HG03342 (cell line): Measurements from ENCODE around the gene PRDM12.

Experiments
- ATAC-seq: cut with Tn5 transposase; IDR thresholded peaks from one replicate; pipeline ENCODE4 v1.9.1; 2021; ENCODE audit warnings: mild to moderate bottlenecking, moderate library complexity; ENCODE audit not compliant: unreplicated experiment

PRDM12 gene

DNA sequence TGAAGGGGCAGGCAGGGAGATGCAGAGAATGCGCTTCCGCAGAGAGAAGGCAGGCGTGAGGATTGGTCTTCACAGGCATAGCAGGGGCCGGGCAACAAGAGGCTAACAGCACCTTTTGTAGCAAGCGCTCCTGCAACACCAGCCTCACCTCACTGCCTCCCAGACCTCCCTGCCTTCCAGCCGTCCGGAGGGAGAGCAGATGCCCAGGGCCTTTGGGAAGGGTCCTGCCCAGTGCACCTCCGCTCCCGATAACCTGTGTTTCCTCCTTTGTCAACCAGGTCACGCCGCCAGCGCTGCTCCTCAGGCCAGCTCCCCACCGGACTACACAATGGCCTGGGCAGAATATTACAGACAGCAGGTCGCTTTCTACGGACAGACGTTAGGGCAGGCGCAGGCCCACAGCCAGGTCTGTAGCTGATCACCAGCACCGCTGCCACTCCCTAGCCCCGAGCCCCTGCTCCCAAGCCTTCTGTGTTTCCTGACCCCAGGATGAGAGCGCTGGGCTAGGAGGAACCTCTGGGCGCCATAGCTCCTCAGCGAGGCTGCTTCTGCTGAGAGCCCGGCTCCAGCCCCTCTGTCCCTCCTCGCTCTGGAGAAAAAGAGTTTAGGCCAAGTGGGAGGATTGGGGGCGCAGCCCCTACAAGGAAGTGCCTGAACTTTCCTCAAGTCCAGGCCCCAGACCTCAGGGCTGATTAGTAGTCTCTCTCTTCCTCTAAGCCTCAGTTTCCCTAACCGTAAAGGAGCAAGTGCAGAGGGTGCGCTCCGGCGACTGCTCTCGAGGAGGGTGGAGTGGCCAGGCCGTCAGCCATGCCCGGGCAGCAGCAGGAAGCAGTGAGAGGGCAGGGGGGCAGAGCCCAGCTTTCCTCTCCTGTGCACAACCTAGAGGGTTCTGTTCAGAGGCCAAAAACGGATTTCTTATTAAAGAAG is 28.4 kb upstream of the PRDM12 start:
- no peak for ATAC-seq

DNA sequence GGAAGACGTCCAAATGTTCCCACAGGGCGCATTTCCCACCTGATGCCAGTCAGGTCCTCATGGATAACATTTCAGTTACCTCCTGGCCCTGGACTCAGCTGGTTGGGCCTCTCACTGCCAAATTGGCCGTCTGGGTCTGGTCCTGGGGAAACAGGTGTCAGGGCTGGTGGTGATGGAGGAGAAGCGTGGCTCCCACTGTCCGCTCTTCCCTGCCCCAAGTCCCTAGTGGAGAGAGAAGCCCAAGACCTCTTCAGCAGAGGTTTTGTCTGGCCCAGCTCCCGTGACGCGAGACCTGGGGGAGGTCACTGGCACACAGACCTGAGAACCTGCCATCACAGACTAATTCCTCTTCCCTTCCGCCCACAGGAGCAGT is 27.8 kb upstream of the PRDM12 start:
- no peak for ATAC-seq

DNA sequence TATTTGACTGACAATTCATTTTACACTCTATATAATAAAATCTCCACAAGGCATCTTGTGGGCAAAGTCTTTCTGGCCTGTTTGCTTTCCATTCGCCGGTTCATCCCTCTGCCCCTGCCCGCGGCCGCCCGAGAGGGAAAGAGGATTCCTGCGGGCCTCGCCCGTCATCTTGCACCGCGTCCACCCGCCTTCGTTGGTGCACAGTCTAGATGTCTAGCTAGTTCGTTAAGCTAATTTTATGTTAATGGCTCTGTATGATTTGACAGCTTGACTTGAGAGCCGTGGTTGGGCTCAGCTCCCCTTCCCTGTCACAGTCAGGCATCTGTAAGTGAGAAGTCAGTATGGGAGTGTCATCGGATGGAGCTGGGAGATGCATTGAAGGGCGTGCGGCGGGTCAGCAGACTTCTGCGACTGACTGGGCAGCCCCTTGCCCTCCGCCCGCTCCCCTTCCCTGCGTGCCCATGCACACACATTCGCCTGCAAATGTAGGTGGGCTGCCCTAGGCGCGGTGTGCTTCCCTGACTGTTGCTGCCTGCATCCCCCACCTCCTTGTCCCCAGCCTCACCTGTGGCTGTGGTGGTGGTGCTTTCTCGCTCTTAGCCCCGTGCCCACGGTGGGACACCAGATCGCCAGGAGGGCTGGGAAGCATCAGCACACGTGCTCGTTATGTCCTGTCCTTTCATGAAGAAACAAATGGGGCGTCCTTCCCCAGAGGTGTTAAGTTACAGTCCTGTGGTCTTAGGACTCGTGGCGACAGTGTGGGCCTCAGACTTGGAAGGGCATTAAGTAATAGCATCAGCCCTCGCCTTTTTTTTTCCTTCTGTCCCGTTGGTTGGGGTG is 25.9 kb upstream of the PRDM12 start:
- no peak for ATAC-seq

DNA sequence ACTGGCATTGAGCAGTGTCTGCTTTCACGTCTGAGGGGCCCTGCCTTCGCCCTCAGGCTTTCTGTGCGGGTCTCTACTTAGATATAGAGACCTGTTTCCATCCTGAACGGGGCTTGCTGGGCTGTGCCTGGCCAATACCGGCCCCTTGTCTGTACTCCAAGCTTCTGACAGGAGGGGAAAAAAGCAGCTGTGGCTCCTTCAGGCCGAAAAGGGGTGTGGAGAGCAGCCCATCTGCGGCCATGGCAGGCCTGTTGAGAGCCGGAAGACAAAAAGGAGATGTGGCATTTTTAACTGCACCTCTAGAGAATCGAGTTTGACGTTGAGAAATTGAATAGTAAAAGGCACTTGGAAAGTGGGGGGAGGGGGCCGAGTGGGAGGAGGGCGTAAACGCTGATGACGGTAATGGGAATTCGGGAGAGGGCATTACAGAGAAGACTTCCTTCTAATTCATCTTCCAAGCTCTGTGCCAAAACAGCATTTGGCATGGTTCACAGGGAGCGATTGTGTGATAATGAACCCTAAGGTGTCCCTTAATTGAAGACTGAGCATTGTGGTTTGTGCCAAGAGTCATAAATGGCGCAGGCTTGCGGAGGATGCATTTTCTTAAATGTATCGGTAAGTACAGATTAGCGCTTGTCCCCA is 25.1 kb upstream of the PRDM12 start:
- ATAC-seq = no peak

DNA sequence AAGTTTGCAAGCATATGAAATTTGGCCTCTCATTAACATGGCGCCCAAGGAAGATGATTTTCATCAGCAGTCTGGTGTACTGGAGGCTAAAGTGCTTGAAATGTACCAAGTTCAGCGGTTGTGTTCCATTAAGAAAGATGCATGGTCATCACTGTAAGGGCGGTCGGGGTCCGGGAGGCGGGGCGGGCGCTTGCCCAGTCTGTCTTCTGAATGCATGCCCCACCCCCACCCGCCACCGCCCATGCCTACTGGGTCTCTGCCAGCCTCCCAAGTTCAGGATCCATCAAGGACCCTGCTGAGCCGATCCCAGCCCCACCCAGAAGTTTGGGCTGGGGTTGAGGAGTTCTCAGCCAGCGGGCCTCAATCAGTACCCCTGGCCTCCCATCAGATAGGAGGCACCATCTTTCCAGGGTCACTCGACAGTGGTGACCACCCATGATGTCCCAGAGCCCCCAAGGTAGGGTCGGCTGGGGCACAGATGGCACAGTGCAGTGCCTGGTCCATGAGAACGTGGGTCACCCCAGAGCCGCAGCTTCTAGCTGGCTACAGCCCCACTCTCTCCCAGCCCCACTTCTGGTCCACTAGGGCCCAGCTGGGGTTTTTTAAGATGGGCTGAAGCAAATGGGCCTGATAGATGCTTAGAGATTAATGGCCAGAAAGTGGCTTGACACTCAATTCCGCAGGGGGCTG is 24.4 kb upstream of the PRDM12 start:
- ATAC-seq = no peak

DNA sequence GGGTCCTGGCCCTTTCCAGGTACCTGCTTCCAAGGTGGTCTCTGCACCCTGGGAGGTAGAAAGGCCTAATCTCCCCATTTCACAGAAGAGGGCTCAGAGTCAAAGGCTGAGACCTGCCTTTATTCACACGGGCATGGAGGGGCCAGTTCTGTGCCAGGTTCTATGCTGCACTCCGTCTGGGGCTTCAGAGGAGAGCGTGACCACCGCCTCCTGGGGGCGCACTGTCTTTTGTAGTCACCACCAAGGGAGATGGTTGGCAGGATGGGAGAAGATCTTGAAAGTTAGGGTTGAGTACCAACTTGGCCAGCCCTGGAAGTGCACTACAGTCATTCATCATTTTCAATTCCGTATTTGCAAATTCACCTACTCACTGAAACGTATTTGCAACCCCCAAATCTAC is 23.7 kb upstream of the PRDM12 start:
- no peak for ATAC-seq

DNA sequence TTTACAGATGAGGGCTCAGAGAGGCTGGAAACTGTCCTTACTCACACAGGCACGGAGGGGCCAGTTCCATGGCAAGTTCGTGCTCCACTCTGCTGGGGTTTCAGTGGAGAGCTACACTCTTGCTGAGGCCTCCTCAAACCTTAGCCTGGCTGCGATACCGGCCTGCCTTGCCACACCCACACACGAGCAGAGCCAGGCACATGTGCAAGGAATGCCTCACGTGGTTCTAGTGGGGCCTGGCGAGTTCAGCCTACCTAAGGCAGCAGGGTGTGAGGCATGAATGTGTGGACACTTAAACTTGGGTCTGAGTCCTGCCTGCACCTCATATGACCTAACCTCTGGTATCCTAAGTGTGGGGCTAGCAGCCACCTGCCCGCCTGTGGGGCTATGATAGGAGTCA is 21.5 kb upstream of the PRDM12 start:
- ATAC-seq = no peak

DNA sequence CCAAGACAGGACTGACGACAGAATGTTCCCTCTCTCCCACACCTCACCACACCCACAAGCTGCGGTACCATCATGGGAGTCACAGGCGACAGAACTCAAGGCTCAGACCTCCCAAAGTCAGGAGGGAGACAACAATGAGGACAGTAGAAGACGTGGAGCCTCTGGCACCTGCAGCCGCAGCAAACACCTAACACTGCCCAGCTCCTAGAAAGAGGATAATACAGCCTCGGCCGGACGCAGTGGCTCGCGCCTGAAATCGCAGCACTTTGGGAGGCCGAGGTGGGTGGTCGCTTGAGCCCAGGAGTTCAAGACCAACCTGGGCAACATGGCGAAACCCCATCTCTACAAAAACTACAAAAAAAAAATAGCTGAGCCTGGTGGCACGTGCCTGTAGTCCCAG is 13.2 kb upstream of the PRDM12 start:
- ATAC-seq = no peak

DNA sequence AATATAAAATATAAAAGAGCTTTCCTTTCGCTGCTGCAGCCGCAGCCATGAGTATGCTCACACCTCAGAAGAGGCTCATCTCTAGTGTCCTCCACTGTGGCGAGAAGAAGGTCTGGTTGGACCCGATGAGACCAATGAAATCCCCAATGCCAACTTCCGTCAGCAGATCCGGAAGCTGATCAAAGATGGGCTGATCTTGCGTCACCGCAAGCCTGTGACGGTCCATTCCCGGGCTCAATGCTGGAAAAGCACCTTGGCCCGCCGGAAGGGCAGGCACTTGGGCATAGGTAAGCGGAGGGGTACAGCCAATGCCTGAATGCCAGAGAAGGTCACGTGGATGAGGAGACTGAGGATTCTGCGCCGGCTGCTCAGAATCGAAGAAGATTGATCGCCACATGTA is 12.6 kb upstream of the PRDM12 start:
- no peak for ATAC-seq

DNA sequence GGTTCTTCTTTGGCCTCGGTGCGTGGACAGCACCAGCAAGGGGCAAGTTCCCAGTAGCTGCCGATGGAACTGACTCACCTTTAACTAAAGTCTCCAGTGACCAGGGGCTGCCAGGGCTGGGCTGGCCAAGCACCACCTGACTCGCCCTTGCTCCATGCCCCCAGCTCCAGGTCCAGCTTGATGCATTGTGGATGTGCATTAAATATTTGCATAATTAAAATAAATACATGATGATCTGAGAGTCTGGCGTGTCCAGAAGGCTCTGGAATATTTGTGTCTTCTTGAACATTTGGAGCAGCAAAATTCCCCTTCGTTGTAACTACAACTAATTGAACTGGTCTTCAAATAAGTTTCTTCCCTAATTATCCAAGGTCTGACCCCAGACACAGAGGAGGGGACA is 9.5 kb upstream of the PRDM12 start:
- no peak for ATAC-seq

DNA sequence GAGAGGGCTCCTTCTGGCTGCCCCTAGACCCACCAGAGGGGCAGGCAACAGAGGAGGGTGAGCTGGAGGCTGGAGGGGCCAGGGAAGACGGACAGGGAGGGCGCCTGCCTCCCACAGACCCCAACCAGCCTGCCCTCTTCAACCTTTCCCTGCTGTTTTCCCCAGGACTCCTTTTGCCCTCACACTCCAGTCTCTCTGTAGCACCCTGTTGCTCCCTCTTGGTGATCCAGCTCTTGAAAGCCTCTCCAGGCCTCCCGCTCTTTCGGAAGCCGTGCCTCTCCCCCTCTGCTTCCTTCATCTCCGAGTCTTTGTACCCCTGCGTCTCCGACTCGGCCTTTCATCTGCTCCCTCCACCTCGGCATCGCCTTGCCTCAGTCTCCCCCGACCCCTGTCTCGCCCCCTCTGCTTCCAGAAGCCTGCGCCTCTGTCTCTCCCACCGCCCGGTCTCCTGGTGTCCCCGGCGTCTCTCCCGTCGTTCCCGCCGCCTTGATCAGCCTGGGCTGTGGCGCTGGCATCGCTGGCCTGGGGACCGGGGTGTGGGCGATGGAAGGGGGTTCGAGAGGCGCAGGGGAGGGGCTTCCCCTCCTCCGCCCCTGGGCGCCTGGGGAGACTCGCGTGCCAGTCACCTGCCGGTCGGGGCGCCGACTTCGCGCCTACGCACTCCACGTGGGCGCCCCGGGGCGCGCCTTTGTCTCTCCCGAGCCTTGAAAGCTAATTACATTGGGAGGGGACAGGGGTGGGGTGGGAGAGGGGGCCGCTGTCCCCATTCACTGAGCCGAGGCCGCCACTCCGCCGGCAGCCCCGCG is 5.3 kb upstream of the PRDM12 start:
- ATAC-seq = no peak

DNA sequence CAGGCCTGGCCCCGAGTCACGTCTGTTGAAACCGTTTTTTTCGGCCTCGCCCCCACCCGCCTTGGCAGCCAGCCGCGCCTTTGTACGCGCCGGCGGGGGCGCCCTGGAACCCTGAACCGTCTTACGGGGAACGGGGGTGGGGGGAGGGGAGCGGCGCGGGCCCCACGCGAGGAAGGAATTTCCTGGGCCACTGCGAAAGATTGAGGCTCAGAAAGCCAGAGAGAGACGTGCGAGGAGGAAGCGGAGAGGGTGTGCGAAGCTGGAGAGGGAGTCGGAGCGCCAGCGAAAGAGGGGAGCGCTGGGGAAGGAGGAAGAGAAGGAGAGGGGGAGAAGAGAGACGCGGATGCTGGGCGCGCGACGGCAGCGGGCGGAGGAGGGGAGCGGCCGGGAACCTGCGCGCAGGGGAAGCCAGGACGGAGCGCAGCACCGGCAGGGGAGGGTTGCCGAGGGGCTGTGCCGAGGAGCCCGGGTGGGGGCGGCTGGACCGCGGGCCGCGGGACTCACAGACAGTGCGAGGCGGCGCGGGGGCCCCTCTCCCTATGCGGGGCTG is 4.6 kb upstream of the PRDM12 start:
- no peak for ATAC-seq

DNA sequence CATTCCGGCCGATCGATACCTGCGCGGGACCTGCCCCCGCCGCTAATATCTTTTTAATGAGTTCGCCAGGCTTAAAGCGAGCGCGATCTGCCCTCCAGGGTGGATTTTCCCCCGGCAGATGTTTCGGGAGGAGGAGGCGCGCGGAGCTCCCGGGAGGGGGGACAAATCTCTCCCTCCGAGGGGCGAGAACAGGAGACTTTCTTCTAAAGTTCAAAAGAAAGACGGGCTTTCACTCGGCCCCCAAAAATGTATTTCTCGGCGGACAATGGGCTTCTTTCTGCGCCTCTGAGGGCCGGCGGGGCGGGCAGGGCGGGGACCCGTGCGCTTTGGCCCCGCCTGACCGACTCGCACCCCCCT is 4.1 kb upstream of the PRDM12 start:
- ATAC-seq = no peak

DNA sequence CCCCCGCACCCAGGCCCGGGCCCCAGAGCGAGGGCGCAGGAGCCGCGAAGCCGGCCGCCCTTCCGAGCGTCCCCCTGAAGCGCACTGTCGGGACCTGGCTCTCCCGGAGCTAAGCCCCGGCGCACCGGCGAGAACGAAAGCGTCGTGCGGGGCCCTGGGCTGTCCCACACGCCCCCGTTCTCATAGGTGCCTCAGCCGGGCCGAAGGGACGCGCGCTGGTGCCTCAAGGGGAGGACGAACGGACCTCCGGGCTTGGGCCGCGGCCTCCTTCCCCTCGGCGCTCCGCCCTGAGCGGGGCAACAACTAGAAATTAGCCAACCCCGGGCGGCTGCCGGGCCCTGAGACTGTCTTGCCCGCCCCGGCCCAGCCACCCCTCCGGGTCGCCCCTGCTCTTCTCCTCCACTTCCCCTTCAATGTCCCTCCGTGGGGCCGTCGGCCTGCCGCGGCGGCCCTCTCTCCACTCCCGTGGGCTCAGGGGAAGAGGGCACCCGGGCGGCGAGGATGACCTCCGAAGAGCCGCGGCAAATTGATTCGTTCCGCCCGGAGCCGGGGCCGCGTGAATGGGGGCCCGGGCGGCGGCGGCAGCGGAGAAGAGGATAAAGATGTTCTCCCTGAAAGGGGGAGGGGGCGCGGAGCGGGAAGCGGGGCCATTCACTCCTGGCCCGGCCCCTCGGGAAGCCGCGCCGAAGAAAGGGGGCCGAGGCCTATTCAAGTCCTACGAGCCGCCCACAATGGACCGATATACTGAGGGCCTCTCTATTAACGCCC is 3.5 kb upstream of the PRDM12 start:
- ATAC-seq = no peak

DNA sequence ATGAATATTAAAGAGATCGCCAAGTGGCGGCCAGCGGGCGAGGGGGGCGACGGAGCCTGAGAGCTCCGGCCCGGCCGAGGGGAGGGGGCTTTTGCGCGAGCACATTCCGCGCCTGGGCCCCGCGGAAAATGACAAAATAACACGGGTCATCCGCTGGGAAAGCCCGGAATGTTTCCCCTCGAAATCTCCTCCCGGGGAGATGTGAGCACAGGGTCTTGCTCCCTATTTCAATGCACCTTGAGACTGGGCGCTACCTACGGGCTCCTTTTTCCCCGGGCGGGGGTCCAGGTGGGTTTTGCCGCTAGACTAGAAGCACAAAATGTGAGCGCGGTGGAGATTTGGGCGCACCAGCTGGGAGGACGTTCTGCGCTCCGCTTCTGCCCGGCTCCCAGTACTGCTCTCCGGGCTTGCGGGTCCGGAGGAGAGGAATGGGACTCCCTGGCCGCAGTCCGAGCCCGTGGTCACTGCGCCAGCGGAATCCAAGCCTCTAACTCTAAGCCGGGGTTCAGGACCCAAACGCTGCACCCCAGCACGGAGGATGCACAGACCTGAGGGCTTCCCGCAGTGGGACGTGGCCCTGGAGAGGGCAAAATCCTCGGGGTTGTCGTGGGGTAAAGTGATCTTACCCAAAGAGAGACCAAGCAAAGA is 2.8 kb upstream of the PRDM12 start:
- no peak for ATAC-seq

DNA sequence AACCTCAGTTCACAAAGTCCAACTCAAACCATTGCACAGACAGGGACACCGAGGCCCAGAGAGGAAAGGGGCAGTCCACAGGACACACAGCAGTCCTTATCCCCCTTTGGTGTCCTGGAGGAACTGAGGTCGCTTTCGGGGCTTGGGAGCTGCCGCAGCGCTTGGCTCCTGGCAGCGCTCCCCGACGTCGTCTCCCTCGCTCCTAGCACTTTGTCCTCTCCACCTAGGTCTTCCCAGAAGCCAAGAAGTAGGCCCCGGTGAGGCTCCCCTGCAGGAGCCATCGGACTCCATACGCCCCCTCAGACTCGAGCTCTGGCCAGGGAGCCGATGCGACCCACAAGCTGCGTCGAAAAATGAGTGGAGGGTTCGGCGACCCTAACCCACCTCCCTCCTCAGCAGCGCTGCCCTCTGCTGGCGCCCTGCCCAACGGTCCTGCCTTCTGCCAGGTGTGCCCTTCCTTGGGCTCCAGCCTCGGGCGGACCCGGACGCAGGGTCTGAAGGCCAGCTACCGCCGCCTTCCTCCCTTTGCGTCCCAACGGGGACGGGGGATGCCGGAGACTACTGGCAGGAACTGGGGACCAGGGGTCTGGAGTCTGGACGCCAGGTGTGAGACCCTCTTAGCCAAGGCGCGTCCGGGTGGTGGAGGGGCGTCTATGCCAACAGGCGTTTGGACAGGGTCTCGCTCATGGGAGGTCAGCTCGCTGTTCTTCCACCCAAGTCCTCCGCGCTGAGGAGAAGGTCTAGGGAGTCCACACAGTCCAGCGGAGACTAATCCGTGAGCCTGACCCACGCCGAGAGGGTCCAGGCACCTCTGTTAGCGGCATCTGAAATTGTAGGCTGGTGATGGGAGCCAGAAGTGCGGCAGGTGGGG is 2.1 kb upstream of the PRDM12 start:
- no peak for ATAC-seq

DNA sequence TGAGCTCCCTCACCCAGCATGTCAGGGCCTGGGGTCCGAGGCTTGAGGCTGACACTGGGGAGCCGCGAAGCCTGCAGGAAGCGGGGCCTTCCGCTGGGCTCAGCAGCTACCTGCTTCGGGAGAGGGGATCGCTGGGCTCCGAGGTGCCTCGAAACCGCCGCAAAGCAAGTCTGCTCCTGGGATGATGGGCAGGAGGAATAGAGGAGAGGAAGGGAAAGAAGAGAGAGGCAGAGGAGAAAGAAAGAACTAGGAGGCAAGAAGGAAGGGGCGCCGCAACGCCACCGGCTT is 1.5 kb upstream of the PRDM12 start:
- ATAC-seq = no peak
